HEK293T (cell line): Measurements from ENCODE around the gene SLC9C1.

Source experiments
- LEF1 ChIP-seq: fragments of 450-650 bp; IDR thresholded peaks from 2 replicates; pipeline ENCODE4 v1.6.1; 2017; ENCODE audit warnings: mild to moderate bottlenecking, borderline replicate concordance
- NFRKB ChIP-seq: fragments of 450-650 bp; IDR thresholded peaks from 2 replicates; pipeline ENCODE4 v1.6.1; 2016; ENCODE audit warnings: mild to moderate bottlenecking, moderate library complexity

DNA sequence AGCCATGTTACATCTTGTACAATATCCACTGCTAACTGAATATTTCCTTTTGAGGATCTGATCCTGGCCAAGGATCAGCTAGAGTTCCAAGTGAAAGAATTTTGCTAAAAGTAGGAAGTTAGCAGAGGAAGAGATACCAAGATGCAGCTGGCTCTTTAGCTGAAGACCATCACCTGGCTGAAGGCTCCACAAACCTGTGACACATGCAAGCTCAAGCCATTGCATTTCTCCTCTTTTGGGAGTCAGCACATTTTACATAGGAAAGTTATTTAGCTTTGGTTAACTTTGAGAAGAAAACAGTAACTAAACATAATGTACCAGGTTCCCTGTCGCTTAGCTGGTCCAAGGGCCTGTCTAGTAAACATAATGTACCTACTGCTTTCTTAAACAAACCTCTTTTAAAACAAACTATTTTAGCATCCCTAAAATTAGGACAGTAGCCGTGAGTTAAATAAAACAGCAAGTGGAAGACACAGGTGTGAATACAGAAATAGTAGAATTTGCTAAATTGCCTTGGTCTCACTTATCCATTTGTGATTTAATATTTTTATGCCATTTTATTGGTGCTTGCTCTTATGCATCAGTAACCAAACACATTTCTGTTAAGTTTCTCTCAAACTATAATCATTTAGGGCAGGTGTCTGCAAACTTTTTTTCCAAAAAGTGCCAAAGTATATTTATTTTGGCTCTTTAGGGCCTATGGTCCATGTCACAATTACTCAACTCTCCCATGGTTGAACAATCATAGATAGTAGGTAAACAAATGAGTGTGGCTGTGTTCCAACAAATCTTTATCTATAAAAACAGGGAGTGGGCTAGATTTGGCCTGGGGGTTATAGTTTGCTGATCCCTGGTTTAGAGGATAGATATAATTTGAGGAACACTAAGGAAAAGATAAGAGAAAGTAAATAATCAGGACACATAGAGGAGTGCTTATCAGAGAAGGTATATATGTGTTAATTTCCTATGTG, 172.2 kb downstream of the SLC9C1 start:
- TF ChIP-seq LEF1: no peak
- TF ChIP-seq NFRKB: no peak
